SK-N-MC (cell line): ENCODE data around the gene DLGAP1.

Experiments used
- EZH2 ChIP-seq: fragments of 200-600 bp; sonication (generic); IDR thresholded peaks from one replicate; pipeline ENCODE4 v1.6.1; 2017; ENCODE audit warnings: antibody characterized with exemption
- POLR2AphosphoS5 ChIP-seq: IDR thresholded peaks from 2 replicates; pipeline ENCODE4 v1.6.1; 2012; ENCODE audit warnings: mild to moderate bottlenecking, low read depth, low read length, borderline replicate concordance

DNA sequence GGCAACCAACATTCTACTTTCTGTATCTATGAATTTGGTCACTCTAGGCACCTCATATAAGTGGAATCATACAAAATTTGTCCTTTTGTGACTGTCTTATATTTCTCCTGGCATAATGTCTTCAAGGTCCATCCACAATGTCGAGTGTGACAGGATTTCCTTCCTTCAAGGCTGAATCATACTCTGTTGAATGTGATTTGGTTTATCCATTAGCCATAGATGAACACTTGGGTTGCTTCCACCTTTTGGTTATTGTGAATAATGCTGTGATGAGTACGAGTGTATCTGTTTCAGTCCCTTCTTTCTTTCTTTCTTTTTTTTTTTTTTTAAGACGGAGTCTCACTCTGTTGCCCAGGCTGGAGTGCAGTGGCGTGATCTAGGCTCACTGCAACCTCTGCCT is 693.8 kb downstream of the DLGAP1 start:
- no peak for TF ChIP-seq EZH2
- no peak for TF ChIP-seq POLR2AphosphoS5
